Measurements from ENCODE around the gene PDE6B. TPM values are rescaled to one million over a fixed set of nuclear protein-coding genes. Genes with fewer than 3 reads are reported as not detected.

PDE6B gene
- total and polyA plus RNA-seq, 2 experiments from 2014 or later = 3.4 to 5.0 TPM

- 0 out of 2 replicates have a peak, but pooled peaks cover 3% of the 10 kb centered on the region for H3K36me3 ChIP-seq (ENCODE audit: insufficient read depth)
- no peaks in the 10 kb centered on the region for H3K27me3 ChIP-seq (ENCODE audit: insufficient read depth)
- TF ChIP-seq POLR2AphosphoS5 (IDR thresholded peaks at IDR 0.05; ENCODE audit: low read depth) (no peak), EZH2 (IDR thresholded peaks at IDR 0.05; ENCODE audit: low read depth, unreplicated experiment) (no peak), ZNF462 (CRISPR knock-in tag; IDR thresholded peaks at IDR 0.05) (no peak), ZNF114 (CRISPR knock-in tag; IDR thresholded peaks at IDR 0.05) (no peak), REST (IDR thresholded peaks at IDR 0.05; ENCODE audit: unreplicated experiment) (no peak), CTCF (conservative IDR thresholded peaks at IDR 0.05; ENCODE audit: low read depth in 2 of 2) (no peak), NANOG (IDR thresholded peaks at IDR 0.05; ENCODE audit: borderline replicate concordance) (no peak), EZH2phosphoT487 (IDR thresholded peaks at IDR 0.05; ENCODE audit: unreplicated experiment) (no peak), ZNF331 (CRISPR knock-in tag; IDR thresholded peaks at IDR 0.05; ENCODE audit: low read depth) (no peak), STAT1 (IDR thresholded peaks at IDR 0.05; ENCODE audit: unreplicated experiment) (no peak), CREB1 (CRISPR knock-in tag; IDR thresholded peaks at IDR 0.05; ENCODE audit: low read depth) (no peak), ETS1 (IDR thresholded peaks at IDR 0.05) (no peak), JUNB (IDR thresholded peaks at IDR 0.05; ENCODE audit: unreplicated experiment) (no peak)
- no peak overlapping the region for H3K4me3 ChIP-seq
- no peaks in the 10 kb centered on the region for H3K9me2 ChIP-seq (ENCODE audit: insufficient read depth)
- no peak for DNase-seq (ENCODE audit: low spot score)
- no peak overlapping the region for H2AFZ ChIP-seq
- H3K79me2 ChIP-seq (replicated peaks; ENCODE audit: insufficient read depth) = peaks cover 70% of the 10 kb centered on the region
- no peaks in the 10 kb centered on the region for H3F3A ChIP-seq (replicated peaks; ENCODE audit: low read depth)
- Mint-ChIP-seq H3K9me3 (no peaks in the 10 kb centered on the region), H3K27ac (no peak overlapping the region), H3K4me3 (no peak overlapping the region), H3K36me3 (ENCODE audit: low read depth) (peaks cover 35% of the 10 kb centered on the region), H3K27me3 (ENCODE audit: insufficient read depth, low read depth, poor library complexity) (peaks cover 6% of the 10 kb centered on the region), H3K4me1 (peaks cover 4% of the 10 kb centered on the region; the same call in 2 of the 3 replicates)
- no peaks in the 10 kb centered on the region for H3K4me1 ChIP-seq (ENCODE audit: insufficient read depth)
- no peak overlapping the region for H3K4me2 ChIP-seq
- no peak for ATAC-seq
- peaks cover 39% of the 10 kb centered on the region for H4K20me1 ChIP-seq (replicated peaks; ENCODE audit: insufficient read depth)
- no peak overlapping the region for H3K27ac ChIP-seq (ENCODE audit: low read depth)
Observed at GRCh38 chr4:712916-713632, 87.7 kb downstream of the PDE6B start.

Measured in GM23338 (cell line).